Body of pancreas (tissue), 4 donors: ENCODE measurements around the gene PPIC.

Experiments used
- CTCF ChIP-seq, 7 experiments: fragments of 450-650 bp in 4 of 7; fragments of 200-600 bp in 3 of 7; sonication (generic) in 3 of 7; IDR thresholded peaks; one replicate each; pipeline ENCODE4 v1.5.1; 2016 to 2019; ENCODE audit warnings: antibody characterized with exemption in 7 of 7
- POLR2A ChIP-seq, 3 donors: fragments of 450-650 bp; IDR thresholded peaks; one replicate each; pipeline ENCODE4 v1.6.1; 2016; ENCODE audit warnings: antibody characterized with exemption in 3 of 3, mild to moderate bottlenecking in 2 of 3

GRCh38 chr5:122982376-122982775, 54.1 kb downstream of the PPIC start:
- TF ChIP-seq CTCF (IDR thresholded peaks at IDR 0.05) (no peak), POLR2A (IDR thresholded peaks at IDR 0.05) (no peak)
